GM12891 (cell line): ENCODE results near the gene SIL1.

ENCODE experiments used
- PAX5 ChIP-seq: IDR thresholded peaks from 2 replicates; pipeline ENCODE4 v1.6.1; 2011; ENCODE audit warnings: low read length, moderate library complexity, mild to moderate bottlenecking; ENCODE audit not compliant: insufficient read depth, severe bottlenecking
- POLR2A ChIP-seq: IDR thresholded peaks from 2 replicates; pipeline ENCODE4 v1.6.1; 2011; ENCODE audit warnings: low read depth, low read length, control low read depth
- POLR2AphosphoS5 ChIP-seq: IDR thresholded peaks from 2 replicates; pipeline ENCODE4 v1.6.1; 2011; ENCODE audit warnings: low read depth, low read length, control low read depth
- SPI1 ChIP-seq: IDR thresholded peaks from 2 replicates; pipeline ENCODE4 v1.6.1; 2011; ENCODE audit warnings: low read depth, low read length, control low read depth
- TAF1 ChIP-seq: IDR thresholded peaks from 2 replicates; pipeline ENCODE4 v1.6.1; 2011; ENCODE audit warnings: low read depth, low read length, control low read depth

GRCh38 chr5:139178589-139178917 is 19.6 kb downstream of the SIL1 start:
- TF ChIP-seq POLR2A (no peak), POLR2AphosphoS5 (no peak), TAF1 (no peak), SPI1 (no peak), PAX5 (no peak)
